SU-DHL-6 (cell line): ENCODE results near the gene PRDM11.

Source experiments
- H2AFZ ChIP-seq: fragments of 200-600 bp; sonication (generic); 2 replicates; pipeline ENCODE4 v1.6.1; 2014; ENCODE audit warnings: low read depth, mild to moderate bottlenecking, moderate library complexity, mixed read lengths, antibody characterized with exemption, low read length; ENCODE audit not compliant: severe bottlenecking
- H3F3A ChIP-seq: fragments of 200-600 bp; shearing (Covaris generic); 2 replicates; pipeline ENCODE4 v1.6.0; 2016; ENCODE audit warnings: antibody characterized with exemption, mild to moderate bottlenecking; ENCODE audit not compliant: insufficient read depth
- H3K27ac ChIP-seq: fragments of 200-600 bp; sonication (generic); 2 replicates; pipeline ENCODE4 v1.5.1; 2016; ENCODE audit warnings: low read depth, mild to moderate bottlenecking, low read length, moderate library complexity, mixed read lengths
- H3K27me3 ChIP-seq: fragments of 200-600 bp; sonication (generic), shearing (Covaris generic); 2 replicates; pipeline ENCODE4 v1.6.0; 2014; ENCODE audit warnings: mild to moderate bottlenecking, low read length
- H3K36me3 ChIP-seq: fragments of 200-600 bp; sonication (generic); 2 replicates; pipeline ENCODE4 v1.6.1; 2014; ENCODE audit warnings: mild to moderate bottlenecking, low read length, mixed read lengths
- H3K4me2 ChIP-seq: fragments of 300-600, 200-600 bp; shearing (Covaris generic), sonication (generic); 2 replicates; pipeline ENCODE4 v1.6.0; 2014; ENCODE audit warnings: low read length, low read depth, mild to moderate bottlenecking; ENCODE audit not compliant: poor library complexity, severe bottlenecking
- H3K4me3 ChIP-seq: fragments of 200-600 bp; sonication (generic); 2 replicates; pipeline ENCODE4 v1.5.1; 2014; ENCODE audit warnings: antibody characterized with exemption, low read length, mild to moderate bottlenecking, mixed read lengths; ENCODE audit not compliant: insufficient read depth, poor library complexity, severe bottlenecking
- H3K79me2 ChIP-seq: fragments of 200-600 bp; sonication (generic); 2 replicates; pipeline ENCODE4 v1.6.1; 2014; ENCODE audit warnings: mild to moderate bottlenecking, low read length, moderate library complexity; ENCODE audit not compliant: insufficient read depth
- H3K9ac ChIP-seq: fragments of 200-600 bp; sonication (generic); 2 replicates; pipeline ENCODE4 v1.7.0; 2014; ENCODE audit warnings: mild to moderate bottlenecking, low read length
- H3K9me2 ChIP-seq: fragments of 200-600 bp; sonication (generic); replicated peaks from 2 replicates; pipeline ENCODE4 v1.6.1; 2014; ENCODE audit warnings: low read length; ENCODE audit not compliant: insufficient read depth
- H3K9me3 ChIP-seq: fragments of 200-600 bp; sonication (generic); 2 replicates; pipeline ENCODE4 v1.6.1; 2014; ENCODE audit warnings: low read length, mixed read lengths; ENCODE audit not compliant: insufficient read depth
- H4K20me1 ChIP-seq: fragments of 200-600 bp; sonication (generic); 2 replicates; pipeline ENCODE4 v1.6.1; 2014; ENCODE audit warnings: low read depth, mild to moderate bottlenecking, antibody characterized with exemption, low read length, moderate library complexity, mixed read lengths
- CTCF ChIP-seq: fragments of 200-600 bp; sonication (generic); IDR thresholded peaks from one replicate; pipeline ENCODE4 v1.5.1; 2017; ENCODE audit warnings: antibody characterized with exemption, mild to moderate bottlenecking, low read length, moderate library complexity; ENCODE audit not compliant: insufficient read depth, poor library complexity, severe bottlenecking
- EZH2phosphoT487 ChIP-seq: fragments of 200-600 bp; sonication (generic), shearing (Covaris generic); conservative IDR thresholded peaks from 2 replicates; pipeline ENCODE4 v1.6.1; 2018; ENCODE audit warnings: mild to moderate bottlenecking, antibody characterized with exemption, low read length, moderate library complexity, mixed read lengths

The PRDM11 gene

GRCh38 chr11:45260071-45260470 is 113.6 kb downstream of the PRDM11 start:
- no peak overlapping the region for H3K27ac ChIP-seq
- H4K20me1 ChIP-seq = no peaks in the 10 kb centered on the region
- H3K36me3 ChIP-seq = no peaks in the 10 kb centered on the region
- TF ChIP-seq CTCF (no peak), EZH2phosphoT487 (no peak)
- no peaks in the 10 kb centered on the region for H3K27me3 ChIP-seq
- no peak overlapping the region for H3K4me2 ChIP-seq
- no peaks in the 10 kb centered on the region for H3K79me2 ChIP-seq
- no peaks in the 10 kb centered on the region for H3K9me3 ChIP-seq
- H3K9me2 ChIP-seq = no peaks in the 10 kb centered on the region
- no peak overlapping the region for H3K4me3 ChIP-seq
- no peak overlapping the region for H3K9ac ChIP-seq
- H3F3A ChIP-seq = no peaks in the 10 kb centered on the region
- H2AFZ ChIP-seq = no peak overlapping the region

DNA sequence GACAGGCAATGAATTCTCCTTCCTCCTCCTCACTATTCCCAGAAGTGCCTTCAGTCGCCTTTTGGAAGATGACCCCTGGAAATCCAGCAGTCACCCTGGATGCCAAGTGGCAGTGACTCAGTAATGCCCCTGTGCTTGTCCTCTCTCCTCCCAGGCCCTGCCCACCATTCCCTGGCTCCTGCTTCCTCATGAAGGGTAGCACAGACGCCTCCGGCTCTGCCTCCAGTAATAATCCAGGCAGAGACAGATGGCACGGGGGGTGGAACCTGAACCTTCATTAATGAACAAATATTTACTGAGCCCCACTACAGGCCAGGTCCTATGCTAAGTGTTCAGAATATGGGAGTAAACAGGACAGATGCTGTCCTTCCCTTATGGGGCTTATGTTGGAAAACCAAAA is 116.5 kb downstream of the PRDM11 start:
- Histone ChIP-seq H3K79me2 (no peaks in the 10 kb centered on the region), H3K4me3 (no peak overlapping the region), H2AFZ (no peak overlapping the region), H3K27me3 (no peaks in the 10 kb centered on the region), H4K20me1 (no peaks in the 10 kb centered on the region), H3F3A (no peaks in the 10 kb centered on the region), H3K9ac (no peak overlapping the region), H3K9me3 (no peaks in the 10 kb centered on the region), H3K9me2 (no peaks in the 10 kb centered on the region), H3K36me3 (no peaks in the 10 kb centered on the region), H3K27ac (no peak overlapping the region), H3K4me2 (no peak overlapping the region)
- TF ChIP-seq EZH2phosphoT487 (no peak), CTCF (no peak)

DNA sequence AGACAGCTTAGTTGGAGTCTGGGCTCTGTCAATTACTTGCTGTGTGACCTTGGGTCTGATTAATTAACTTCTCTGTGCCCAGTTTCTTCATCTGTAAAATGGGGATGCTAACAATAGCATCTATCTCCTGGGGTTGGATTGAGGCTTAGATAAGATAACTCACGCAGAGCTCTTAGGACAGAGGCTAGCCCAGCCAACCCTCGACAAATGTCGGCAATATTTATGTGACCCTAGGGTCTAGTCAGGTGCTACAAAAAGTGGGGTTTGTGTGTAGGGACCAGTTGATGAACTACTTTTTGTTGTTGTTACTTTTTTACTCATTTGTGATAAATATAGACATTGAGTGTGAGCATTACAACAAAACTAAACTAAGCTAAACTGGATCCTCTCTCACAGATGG is 117.3 kb downstream of the PRDM11 start:
- Histone ChIP-seq H3K36me3 (no peaks in the 10 kb centered on the region), H3K27ac (no peak overlapping the region), H3K4me2 (no peak overlapping the region), H3K9me3 (no peaks in the 10 kb centered on the region), H3K9ac (no peak overlapping the region), H3K4me3 (no peak overlapping the region), H3F3A (no peaks in the 10 kb centered on the region), H3K79me2 (no peaks in the 10 kb centered on the region), H3K27me3 (no peaks in the 10 kb centered on the region), H2AFZ (no peak overlapping the region), H3K9me2 (no peaks in the 10 kb centered on the region), H4K20me1 (no peaks in the 10 kb centered on the region)
- TF ChIP-seq EZH2phosphoT487 = no peak
- no peak for TF ChIP-seq CTCF
